CD14-positive monocyte (primary cell): ENCODE results near the gene ADH4. TPM values are rescaled to one million over a fixed set of nuclear protein-coding genes. Genes with fewer than 3 reads are reported as not detected.

Experiments
- DNase-seq, 3 donors: peaks; one replicate each; pipeline ENCODE4 v3.0.0-alpha.2; 2011 to 2022
- H2AFZ ChIP-seq: 2 replicates; pipeline ENCODE4 v1.6.0; 2012; ENCODE audit warnings: mild to moderate bottlenecking, low read depth, low read length, inconsistent platforms; ENCODE audit not compliant: insufficient read depth, poor library complexity, severe bottlenecking
- H3K27ac ChIP-seq, 2 donors: 1 replicate in 1 of 2; 2 replicates in 1 of 2; pipeline ENCODE4 v1.5.1; 2012 to 2013; ENCODE audit warnings: low read length in 2 of 2, control low read depth in 1 of 2, inconsistent platforms in 1 of 2, low read depth in 1 of 2, mild to moderate bottlenecking in 1 of 2
- H3K27me3 ChIP-seq, 2 donors: one replicate each; pipeline versions ENCODE4 v1.6.0 to v1.6.1; 2011 to 2013; ENCODE audit warnings: low read length in 2 of 2; ENCODE audit not compliant: control insufficient read depth in 2 of 2, insufficient read depth in 2 of 2
- H3K36me3 ChIP-seq, 2 donors: replicated peaks in 1 of 2; 1 replicate in 1 of 2; 2 replicates in 1 of 2; pipeline versions ENCODE4 v1.5.1 to v1.6.1; 2012 to 2013; ENCODE audit warnings: low read length in 2 of 2, control low read depth in 1 of 2, inconsistent platforms in 1 of 2, mild to moderate bottlenecking in 1 of 2; ENCODE audit not compliant: insufficient read depth in 2 of 2, control insufficient read depth in 1 of 2
- H3K4me1 ChIP-seq, 2 donors: 1 replicate in 1 of 2; 2 replicates in 1 of 2; pipeline versions ENCODE4 v1.5.1 to v1.6.1; 2012 to 2013; ENCODE audit warnings: low read length in 2 of 2, control low read depth in 1 of 2, inconsistent platforms in 1 of 2, mild to moderate bottlenecking in 1 of 2, moderate library complexity in 1 of 2; ENCODE audit not compliant: insufficient read depth in 2 of 2, control insufficient read depth in 1 of 2
- H3K4me2 ChIP-seq: replicated peaks from 2 replicates; pipeline ENCODE3; 2012; ENCODE audit warnings: low read length, moderate library complexity, mild to moderate bottlenecking; ENCODE audit not compliant: poor library complexity, severe bottlenecking; ENCODE audit errors: extremely low read depth
- H3K4me3 ChIP-seq, 3 experiments: fragments of 200-600 bp in 1 of 3; sonication (generic) in 1 of 3; replicated peaks in 1 of 3; 1 replicate in 2 of 3; 2 replicates in 1 of 3; pipeline ENCODE4 v1.5.1; 2011 to 2013; ENCODE audit warnings: low read length in 3 of 3, mild to moderate bottlenecking in 3 of 3, control low read depth in 2 of 3, low read depth in 2 of 3, inconsistent platforms in 1 of 3, moderate library complexity in 1 of 3
- H3K79me2 ChIP-seq: 2 replicates; pipeline ENCODE4 v1.6.0; 2012; ENCODE audit warnings: mild to moderate bottlenecking, control low read depth, inconsistent platforms, low read length, moderate library complexity; ENCODE audit not compliant: insufficient read depth
- H3K9ac ChIP-seq: 2 replicates; pipeline ENCODE4 v1.6.0; 2017; ENCODE audit warnings: low read length, mild to moderate bottlenecking; ENCODE audit not compliant: insufficient read depth, poor library complexity, severe bottlenecking
- H3K9me3 ChIP-seq, 2 donors: replicated peaks in 1 of 2; 1 replicate in 1 of 2; 2 replicates in 1 of 2; pipeline versions ENCODE4 v1.5.1 to v1.6.1; 2012 to 2013; ENCODE audit warnings: low read length in 2 of 2, control low read depth in 1 of 2; ENCODE audit not compliant: control insufficient read depth in 1 of 2, insufficient read depth in 1 of 2
- H4K20me1 ChIP-seq: 2 replicates; pipeline ENCODE4 v1.6.0; 2012; ENCODE audit warnings: mild to moderate bottlenecking, low read length, control low read depth, moderate library complexity; ENCODE audit not compliant: insufficient read depth
- H3K27ac Mint-ChIP-seq, 7 donors: one replicate each; pipeline ENCODE4 v1.8.0; 2020; ENCODE audit warnings: mild to moderate bottlenecking in 7 of 7, mixed read lengths in 7 of 7, moderate library complexity in 6 of 7, inconsistent platforms in 2 of 7
- H3K27me3 Mint-ChIP-seq, 3 donors: one replicate each; pipeline ENCODE4 v1.8.0; 2021 to 2022; ENCODE audit warnings: low read depth in 3 of 3, mild to moderate bottlenecking in 3 of 3, mixed read lengths in 3 of 3, moderate library complexity in 3 of 3, inconsistent platforms in 1 of 3
- H3K36me3 Mint-ChIP-seq, 2 donors: one replicate each; pipeline ENCODE4 v1.8.0; 2020; ENCODE audit warnings: mixed read lengths in 2 of 2, inconsistent platforms in 1 of 2, mild to moderate bottlenecking in 1 of 2
- H3K4me1 Mint-ChIP-seq: one replicate; pipeline ENCODE4 v1.8.0; 2020; ENCODE audit warnings: mild to moderate bottlenecking, mixed read lengths
- H3K4me3 Mint-ChIP-seq, 2 donors: one replicate each; pipeline ENCODE4 v1.8.0; 2020; ENCODE audit warnings: mild to moderate bottlenecking in 2 of 2, mixed read lengths in 2 of 2, moderate library complexity in 1 of 2
- H3K9me3 Mint-ChIP-seq, 7 donors: one replicate each; pipeline ENCODE4 v1.8.0; 2020 to 2022; ENCODE audit warnings: mixed read lengths in 7 of 7, mild to moderate bottlenecking in 6 of 7, moderate library complexity in 6 of 7, inconsistent platforms in 2 of 7
- CTCF ChIP-seq: fragments of 200-600 bp; IDR thresholded peaks from one replicate; pipeline ENCODE4 v1.8.0; 2022; ENCODE audit warnings: antibody characterized with exemption, mild to moderate bottlenecking
- WGBS: methylation state at CpG from one replicate; pipeline ENCODE4 v1.1.5; 2013; ENCODE audit warnings: missing lambda C conversion rate; ENCODE audit not compliant: insufficient coverage; 5-methylcytosine and 5-hydroxymethylcytosine counted together
- intact Hi-C, 2 donors: fragments of 100-400 bp; cut with micrococcal nuclease; formaldehyde crosslinking; loops; one replicate each; pipeline versions ENCODE4 v1.15.0 to v1.15.1; 2023
- polyA plus RNA-seq, 3 donors: library from polyadenylated mRNA; depleted of rRNA in 1 of 3; unstranded in 2 of 3; stranded (reverse) in 1 of 3; fragments of 300-500 nt in 2 of 3; fragments of >200 nt in 1 of 3; fragmentation: Illumina TruSeq in 2 of 3; gene quantifications; 1 replicate in 2 of 3; 2 replicates in 1 of 3; pipeline ENCODE4 v1.2.3, GENCODE V29; 2012 to 2021

Gene ADH4
- polyA plus RNA-seq, 3 donors: not detected

DNA sequence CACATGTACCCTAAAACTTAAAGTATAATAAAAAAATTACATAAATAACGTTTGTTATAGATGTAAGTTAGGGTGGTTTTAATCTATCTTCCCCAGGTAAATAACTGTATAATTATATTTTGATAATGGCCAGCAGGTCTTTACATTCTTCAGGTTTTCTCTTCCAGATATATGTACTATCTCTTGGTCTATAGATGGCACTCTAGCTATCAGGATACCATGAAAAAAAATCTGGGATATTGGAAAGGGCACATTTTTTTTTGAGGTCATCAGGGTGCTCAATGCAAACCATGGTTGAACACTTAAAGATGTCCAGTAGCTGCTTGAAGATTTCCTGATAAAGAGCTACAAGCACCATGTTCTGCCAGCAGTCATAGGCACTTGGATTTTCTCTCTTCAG, 15.6 kb upstream of the ADH4 start:
- H3K4me2 ChIP-seq: no peak overlapping the region
- H3K36me3 Mint-ChIP-seq: no peaks in the 10 kb centered on the region
- no peaks in the 10 kb centered on the region for H3K27me3 ChIP-seq
- H4K20me1 ChIP-seq: no peaks in the 10 kb centered on the region
- H3K9me3 Mint-ChIP-seq: peaks cover 0 to 3% (median 2%) of the 10 kb centered on the region in 7 donors
- no peaks in the 10 kb centered on the region for H3K4me1 ChIP-seq
- no peak for DNase-seq
- H3K27me3 Mint-ChIP-seq: peaks cover 0 to 1% (median 0%) of the 10 kb centered on the region in 3 donors
- WGBS: no CpG with 5 or more reads among the region's 1 CpG
- no peak overlapping the region for H3K9ac ChIP-seq
- TF ChIP-seq CTCF: no peak
- no peaks in the 10 kb centered on the region for H3K36me3 ChIP-seq
- no peaks in the 10 kb centered on the region for H3K4me1 Mint-ChIP-seq
- H3K9me3 ChIP-seq: peaks cover 0 to 1% of the 10 kb centered on the region in 2 donors
- no peaks in the 10 kb centered on the region for H3K79me2 ChIP-seq
- no peak overlapping the region for H3K27ac ChIP-seq
- no peak overlapping the region for H2AFZ ChIP-seq
- no peak overlapping the region for H3K4me3 Mint-ChIP-seq
- H3K27ac Mint-ChIP-seq: no peak overlapping the region
- intact Hi-C loops: no loop called here
- no peak overlapping the region for H3K4me3 ChIP-seq

- Histone ChIP-seq H3K36me3 (no peaks in the 10 kb centered on the region), H2AFZ (no peak overlapping the region), H3K4me1 (no peaks in the 10 kb centered on the region), H4K20me1 (no peaks in the 10 kb centered on the region), H3K27ac (no peak overlapping the region), H3K27me3 (no peaks in the 10 kb centered on the region), H3K9ac (no peak overlapping the region), H3K4me2 (no peak overlapping the region), H3K79me2 (no peaks in the 10 kb centered on the region), H3K9me3 (peaks cover 4 to 10% of the 10 kb centered on the region in 2 donors), H3K4me3 (no peak overlapping the region)
- WGBS: no CpG with 5 or more reads among the region's 3 CpGs
- no peak for TF ChIP-seq CTCF
- peaks cover 0 to 1% (median 0%) of the 10 kb centered on the region in 3 donors for H3K27me3 Mint-ChIP-seq
- no peak for DNase-seq
- no peak overlapping the region for H3K4me3 Mint-ChIP-seq
- no peak overlapping the region for H3K27ac Mint-ChIP-seq
- no peaks in the 10 kb centered on the region for H3K36me3 Mint-ChIP-seq
- intact Hi-C loops: no loop called here
- H3K9me3 Mint-ChIP-seq: peaks cover 0 to 7% (median 3%) of the 10 kb centered on the region in 7 donors
- no peaks in the 10 kb centered on the region for H3K4me1 Mint-ChIP-seq
These were observed 13.4 kb upstream of the ADH4 start for GRCh38 chr4:99157478-99157935.
